Loucy (cell line): ENCODE data around the gene NPTX1.

Experiments used
- H2AFZ ChIP-seq: fragments of 200-600 bp; sonication (generic); 2 replicates; pipeline ENCODE4 v1.6.0; 2016; ENCODE audit warnings: antibody characterized with exemption, mild to moderate bottlenecking, low read length, moderate library complexity
- H3F3A ChIP-seq: fragments of 200-600 bp; 2 replicates; pipeline ENCODE4 v1.6.0; 2016; ENCODE audit warnings: antibody characterized with exemption, low read depth, mild to moderate bottlenecking
- H3K27me3 ChIP-seq: fragments of 200-600 bp; sonication (generic); 2 replicates; pipeline ENCODE4 v1.6.1; 2014; ENCODE audit warnings: low read length, mild to moderate bottlenecking; ENCODE audit not compliant: insufficient read depth, poor library complexity, severe bottlenecking
- H3K36me3 ChIP-seq: fragments of 200-600 bp; sonication (generic); 2 replicates; pipeline ENCODE4 v1.6.1; 2016; ENCODE audit warnings: low read length; ENCODE audit not compliant: insufficient read depth
- H3K4me1 ChIP-seq: fragments of 200-600 bp; sonication (generic); 2 replicates; pipeline ENCODE4 v1.5.1; 2014; ENCODE audit warnings: low read length, mild to moderate bottlenecking; ENCODE audit not compliant: insufficient read depth, poor library complexity, severe bottlenecking
- H3K4me2 ChIP-seq: fragments of 200-600 bp; sonication (generic); 2 replicates; pipeline ENCODE4 v1.6.0; 2014; ENCODE audit warnings: antibody characterized with exemption, low read length, low read depth, mild to moderate bottlenecking; ENCODE audit not compliant: poor library complexity, severe bottlenecking
- H3K4me3 ChIP-seq: fragments of 200-600 bp; sonication (generic); 2 replicates; pipeline ENCODE4 v1.5.1; 2014; ENCODE audit warnings: low read length, mild to moderate bottlenecking, mixed read lengths; ENCODE audit not compliant: poor library complexity, severe bottlenecking
- H3K79me2 ChIP-seq: fragments of 200-600 bp; sonication (generic); 2 replicates; pipeline ENCODE4 v1.6.1; 2014; ENCODE audit warnings: low read length; ENCODE audit not compliant: insufficient read depth
- H3K9ac ChIP-seq: fragments of 200-600 bp; sonication (generic); 2 replicates; pipeline ENCODE4 v1.6.0; 2014; ENCODE audit warnings: mild to moderate bottlenecking, low read depth, low read length, moderate library complexity; ENCODE audit not compliant: poor library complexity, severe bottlenecking
- H3K9me2 ChIP-seq: fragments of 200-600 bp; sonication (generic); replicated peaks from 2 replicates; pipeline ENCODE4 v1.6.1; 2016; ENCODE audit warnings: low read depth, low read length, mixed read lengths
- H3K9me3 ChIP-seq: fragments of 200-600 bp; sonication (generic); 2 replicates; pipeline ENCODE4 v1.6.1; 2014; ENCODE audit warnings: mild to moderate bottlenecking, antibody characterized with exemption, low read length, low read depth; ENCODE audit not compliant: insufficient read depth
- H4K20me1 ChIP-seq: fragments of 200-600 bp; sonication (generic); 2 replicates; pipeline ENCODE4 v1.6.0; 2014; ENCODE audit warnings: antibody characterized with exemption, low read length, mild to moderate bottlenecking; ENCODE audit not compliant: insufficient read depth, poor library complexity, severe bottlenecking
- CTCF ChIP-seq: fragments of 200-600 bp; sonication (generic); conservative IDR thresholded peaks from 2 replicates; pipeline ENCODE4 v1.5.1; 2014; ENCODE audit warnings: mild to moderate bottlenecking, antibody characterized with exemption, low read length
- EZH2phosphoT487 ChIP-seq: fragments of 200-600 bp; IDR thresholded peaks from 2 replicates; pipeline ENCODE4 v1.6.1; 2018; ENCODE audit warnings: antibody characterized with exemption, mild to moderate bottlenecking, moderate library complexity, borderline replicate concordance

The NPTX1 gene

GRCh38 chr17:80423536-80424225 lies 52.7 kb downstream of the NPTX1 start:
- peak overlapping the region; percentile 44 for H3K9ac ChIP-seq
- peak overlapping the region; percentile 67 for H3K4me2 ChIP-seq
- H3K9me2 ChIP-seq = no peaks in the 10 kb centered on the region
- no peaks in the 10 kb centered on the region for H3K9me3 ChIP-seq
- H2AFZ ChIP-seq = no peak overlapping the region
- no peaks in the 10 kb centered on the region for H3K79me2 ChIP-seq
- H3K36me3 ChIP-seq = no peaks in the 10 kb centered on the region
- H3F3A ChIP-seq = 0 out of 2 replicates have a peak, but pooled peaks cover 3% of the 10 kb centered on the region
- H3K27me3 ChIP-seq = no peaks in the 10 kb centered on the region
- no peaks in the 10 kb centered on the region for H4K20me1 ChIP-seq
- TF ChIP-seq CTCF = no peak
- no peak for TF ChIP-seq EZH2phosphoT487
- H3K4me3 ChIP-seq = peak overlapping the region; percentile 34
- peaks cover 25% of the 10 kb centered on the region for H3K4me1 ChIP-seq

- Histone ChIP-seq H3K4me2 (no peak overlapping the region), H2AFZ (no peak overlapping the region), H3K4me1 (peaks cover 25% of the 10 kb centered on the region), H3K9me3 (no peaks in the 10 kb centered on the region), H3F3A (0 out of 2 replicates have a peak, but pooled peaks cover 3% of the 10 kb centered on the region), H3K79me2 (no peaks in the 10 kb centered on the region), H3K9me2 (no peaks in the 10 kb centered on the region), H4K20me1 (no peaks in the 10 kb centered on the region), H3K36me3 (no peaks in the 10 kb centered on the region), H3K4me3 (no peak overlapping the region), H3K27me3 (no peaks in the 10 kb centered on the region), H3K9ac (no peak overlapping the region)
- TF ChIP-seq EZH2phosphoT487 = no peak
- no peak for TF ChIP-seq CTCF
Measured at GRCh38 chr17:80422981-80423380, 53.4 kb downstream of the NPTX1 start.

- Histone ChIP-seq H4K20me1 (peaks cover 2% of the 10 kb centered on the region), H3K9me3 (no peaks in the 10 kb centered on the region), H3K4me2 (no peak overlapping the region), H3K27me3 (no peaks in the 10 kb centered on the region), H3K9ac (no peak overlapping the region), H3K36me3 (no peaks in the 10 kb centered on the region), H3K79me2 (no peaks in the 10 kb centered on the region), H3K9me2 (no peaks in the 10 kb centered on the region), H3F3A (0 out of 2 replicates have a peak, but pooled peaks cover 3% of the 10 kb centered on the region), H3K4me1 (peaks cover 25% of the 10 kb centered on the region), H2AFZ (no peak overlapping the region), H3K4me3 (no peak overlapping the region)
- TF ChIP-seq CTCF = no peak
- no peak for TF ChIP-seq EZH2phosphoT487
Measured at GRCh38 chr17:80422276-80422675, 54.1 kb downstream of the NPTX1 start.
